AG09319 (cell line): ENCODE data around the gene COBL.

Experiments
- DNase-seq: peaks from one replicate; pipeline ENCODE4 v3.0.0-alpha.2; 2010; ENCODE audit warnings: low read depth; ENCODE audit errors: extremely low read depth
- TF ChIP-seq, protein P1 (sequence below): IDR thresholded peaks from 2 replicates; pipeline ENCODE4 v1.5.1; 2011; ENCODE audit warnings: low read depth, mild to moderate bottlenecking, inconsistent platforms, low read length, moderate library complexity

The COBL gene

GRCh38 chr7:51273360-51273759 lies 43.2 kb downstream of the COBL start:
- TF ChIP-seq, protein P1, sequence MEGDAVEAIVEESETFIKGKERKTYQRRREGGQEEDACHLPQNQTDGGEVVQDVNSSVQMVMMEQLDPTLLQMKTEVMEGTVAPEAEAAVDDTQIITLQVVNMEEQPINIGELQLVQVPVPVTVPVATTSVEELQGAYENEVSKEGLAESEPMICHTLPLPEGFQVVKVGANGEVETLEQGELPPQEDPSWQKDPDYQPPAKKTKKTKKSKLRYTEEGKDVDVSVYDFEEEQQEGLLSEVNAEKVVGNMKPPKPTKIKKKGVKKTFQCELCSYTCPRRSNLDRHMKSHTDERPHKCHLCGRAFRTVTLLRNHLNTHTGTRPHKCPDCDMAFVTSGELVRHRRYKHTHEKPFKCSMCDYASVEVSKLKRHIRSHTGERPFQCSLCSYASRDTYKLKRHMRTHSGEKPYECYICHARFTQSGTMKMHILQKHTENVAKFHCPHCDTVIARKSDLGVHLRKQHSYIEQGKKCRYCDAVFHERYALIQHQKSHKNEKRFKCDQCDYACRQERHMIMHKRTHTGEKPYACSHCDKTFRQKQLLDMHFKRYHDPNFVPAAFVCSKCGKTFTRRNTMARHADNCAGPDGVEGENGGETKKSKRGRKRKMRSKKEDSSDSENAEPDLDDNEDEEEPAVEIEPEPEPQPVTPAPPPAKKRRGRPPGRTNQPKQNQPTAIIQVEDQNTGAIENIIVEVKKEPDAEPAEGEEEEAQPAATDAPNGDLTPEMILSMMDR = no peak

GRCh38 chr7:51270965-51271364 lies 45.6 kb downstream of the COBL start:
- TF ChIP-seq, protein P1 = no peak
- DNase-seq = no peak

More at GRCh38 chr7:51273360-51273759, 43.2 kb downstream of the COBL start:
- DNase-seq = no peak

DNA sequence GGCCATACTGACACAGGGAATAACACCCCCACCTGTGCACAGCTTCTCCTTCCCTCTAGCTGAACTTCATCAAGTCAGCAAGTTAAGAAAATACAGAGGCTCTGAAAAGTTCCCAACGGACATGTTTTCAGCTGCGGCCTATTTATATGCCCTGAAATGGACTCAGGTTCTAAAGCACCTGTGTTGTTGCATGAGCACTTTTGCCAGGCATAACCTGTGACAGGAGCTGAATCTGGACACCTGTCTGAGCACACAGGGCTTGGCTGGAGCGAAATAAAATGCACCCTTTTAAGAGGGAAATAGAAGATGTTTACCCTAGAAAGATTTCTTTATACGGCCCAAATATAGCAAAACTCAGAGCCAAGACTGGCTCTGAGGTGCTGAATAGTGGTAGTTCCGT lies 46.7 kb downstream of the COBL start:
- TF ChIP-seq, protein P1 = no peak
- DNase-seq = no peak

DNA sequence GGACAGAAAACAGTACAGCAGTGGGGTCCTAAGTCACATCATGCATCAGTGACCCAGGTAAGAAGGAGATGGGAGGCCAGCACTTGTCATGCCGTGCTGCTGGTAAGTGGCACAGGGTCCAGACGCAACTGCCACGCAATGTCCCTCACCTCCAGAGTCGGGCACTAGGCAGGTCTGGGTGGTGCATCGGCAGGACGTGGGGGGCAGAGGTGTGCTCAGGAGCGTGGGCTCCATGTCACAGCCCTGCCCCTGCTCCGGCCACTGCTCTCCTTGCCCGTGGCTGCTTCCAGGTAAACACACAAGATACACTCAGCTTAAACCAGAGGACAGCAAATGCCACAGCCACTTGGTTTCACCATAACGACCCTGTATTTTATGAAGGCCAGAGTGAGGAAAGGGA lies 47.3 kb downstream of the COBL start:
- DNase-seq = no peak
- TF ChIP-seq, protein P1 = no peak

GRCh38 chr7:51268859-51269258 lies 47.8 kb downstream of the COBL start:
- DNase-seq = no peak
- TF ChIP-seq, protein P1 = no peak

DNA sequence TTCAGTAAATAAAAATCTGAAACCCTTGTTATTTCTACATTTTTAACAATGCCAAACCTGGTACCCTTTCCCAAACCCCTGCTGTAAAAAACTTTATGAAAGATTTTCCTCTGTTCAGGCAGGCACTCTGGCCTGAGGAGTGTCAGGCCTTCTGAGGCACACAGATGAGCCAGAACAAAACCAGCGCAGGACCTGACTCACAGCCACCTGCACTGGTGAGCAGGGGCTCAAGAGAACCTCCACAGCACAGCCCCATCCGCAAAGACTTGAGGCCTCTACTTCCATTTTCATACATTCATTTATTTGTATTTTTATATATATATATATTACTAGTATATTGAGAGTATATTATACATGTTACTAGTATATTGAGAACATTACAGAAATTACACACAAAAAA lies 49.4 kb downstream of the COBL start:
- no peak for DNase-seq
- TF ChIP-seq, protein P1 = no peak

GRCh38 chr7:51265066-51265907 lies 51.3 kb downstream of the COBL start:
- DNase-seq = no peak

More at GRCh38 chr7:51265066-51265907, 51.3 kb downstream of the COBL start:
- TF ChIP-seq, protein P1 = no peak
